Endothelial cell of umbilical vein (primary cell): ENCODE data around the gene INSRR. TPM values are rescaled to one million over a fixed set of nuclear protein-coding genes. Genes with fewer than 3 reads are reported as not detected.

Source experiments
- BruUV-seq: library from RNA; stranded (reverse); fragments of 400-500 nt; replicated peaks from 2 replicates; lab custom pipeline; 2021; lab: Mats Ljungman, UMichigan
- CTCF ChIA-PET: fragments of 300-600, 350-600 bp; sonication (Branson Sonifier 250); formaldehyde crosslinking; loops from one replicate; lab custom pipeline; 2021; ENCODE audit warnings: antibody characterized with exemption, inconsistent platforms; lab: Charles Lee
- POLR2A ChIA-PET: fragments of 300-600, 350-600 bp; sonication (Branson Sonifier 250); formaldehyde crosslinking; loops from one replicate; lab custom pipeline; 2021; ENCODE audit warnings: antibody characterized with exemption, inconsistent platforms; lab: Charles Lee
- DNase-seq: peaks from one replicate; pipeline ENCODE4 v3.0.0-alpha.2; 2011; ENCODE audit warnings: low read depth, low spot score
- FAIRE-seq: peaks from 2 replicates; lab custom pipeline; 2011; peaks lifted over from hg19 to GRCh38; lab: Jason Lieb, UNC
- H2AFZ ChIP-seq: 2 replicates; pipeline ENCODE4 v1.6.0; 2012; ENCODE audit warnings: low read depth, low read length, control low read depth, inconsistent platforms
- H3K27ac ChIP-seq: 2 replicates; pipeline ENCODE4 v1.5.1; 2011; ENCODE audit warnings: low read depth, mild to moderate bottlenecking, control low read depth, low read length, moderate library complexity; ENCODE audit not compliant: insufficient read depth
- H3K27me3 ChIP-seq, 2 experiments: 2 replicates each; pipeline versions ENCODE4 v1.6.0 to v1.6.1; 2011; ENCODE audit warnings: low read length in 2 of 2, mixed read lengths in 1 of 2; ENCODE audit not compliant: control insufficient read depth in 2 of 2, insufficient read depth in 2 of 2
- H3K36me3 ChIP-seq, 2 experiments: 2 replicates in 1 of 2; 3 replicates in 1 of 2; pipeline ENCODE4 v1.5.1; 2011; ENCODE audit warnings: low read length in 2 of 2, mild to moderate bottlenecking in 1 of 2, moderate library complexity in 1 of 2; ENCODE audit not compliant: control insufficient read depth in 2 of 2, insufficient read depth in 2 of 2; ENCODE audit errors: extremely low read depth in 1 of 2
- H3K4me1 ChIP-seq: 3 replicates; pipeline ENCODE4 v1.5.1; 2011; ENCODE audit warnings: mild to moderate bottlenecking, low read length; ENCODE audit not compliant: control insufficient read depth, insufficient read depth; ENCODE audit errors: extremely low read depth
- H3K4me2 ChIP-seq: 2 replicates; pipeline ENCODE4 v1.6.1; 2011; ENCODE audit warnings: low read length, control low read depth, mixed read lengths; ENCODE audit not compliant: insufficient read depth
- H3K4me3 ChIP-seq, 3 experiments: fragments of 200-600 bp in 1 of 3; sonication (generic), shearing (Covaris generic) in 1 of 3; replicated peaks in 1 of 3; 2 replicates each; pipeline ENCODE4 v1.5.1; 2011 to 2016; ENCODE audit warnings: control low read depth in 3 of 3, low read length in 3 of 3, mild to moderate bottlenecking in 2 of 3, inconsistent platforms in 1 of 3, low read depth in 1 of 3, moderate library complexity in 1 of 3; ENCODE audit not compliant: insufficient read depth in 1 of 3
- H3K79me2 ChIP-seq: 2 replicates; pipeline ENCODE4 v1.6.0; 2012; ENCODE audit warnings: low read length, inconsistent platforms; ENCODE audit not compliant: control insufficient read depth, insufficient read depth
- H3K9ac ChIP-seq: replicated peaks from 2 replicates; pipeline ENCODE3; 2011; ENCODE audit warnings: low read length, control low read depth; ENCODE audit not compliant: insufficient read depth; ENCODE audit errors: extremely low read depth
- H3K9me1 ChIP-seq: replicated peaks from 3 replicates; pipeline ENCODE4 v1.6.0; 2011; ENCODE audit warnings: mild to moderate bottlenecking, low read length; ENCODE audit not compliant: control insufficient read depth, insufficient read depth; ENCODE audit errors: extremely low read depth
- H3K9me3 ChIP-seq: replicated peaks from 2 replicates; pipeline ENCODE4 v1.5.1; 2012; ENCODE audit warnings: low read length, inconsistent platforms; ENCODE audit not compliant: control insufficient read depth, insufficient read depth
- H4K20me1 ChIP-seq: replicated peaks from 2 replicates; pipeline ENCODE3; 2011; ENCODE audit warnings: mild to moderate bottlenecking, low read length; ENCODE audit not compliant: control insufficient read depth, insufficient read depth; ENCODE audit errors: extremely low read depth
- CTCF ChIP-seq, 2 donors: IDR thresholded peaks; 1 replicate in 1 of 2; 2 replicates in 1 of 2; pipeline ENCODE4 v1.5.1; 2011; ENCODE audit warnings: low read length in 2 of 2, mild to moderate bottlenecking in 2 of 2, moderate library complexity in 2 of 2, control low read depth in 1 of 2, inconsistent platforms in 1 of 2, low read depth in 1 of 2; ENCODE audit not compliant: insufficient read depth in 1 of 2; ENCODE audit errors: extremely low read depth in 1 of 2
- EZH2 ChIP-seq: IDR thresholded peaks from 2 replicates; pipeline ENCODE4 v1.6.1; 2012; ENCODE audit warnings: borderline replicate concordance, low read depth, mild to moderate bottlenecking, moderate library complexity, low read length, inconsistent platforms; ENCODE audit not compliant: severe bottlenecking
- FOS ChIP-seq: IDR thresholded peaks from 2 replicates; pipeline ENCODE4 v1.6.1; 2011; ENCODE audit warnings: mild to moderate bottlenecking, low read length, moderate library complexity, borderline replicate concordance; ENCODE audit not compliant: insufficient read depth
- GATA2 ChIP-seq: IDR thresholded peaks from 2 replicates; pipeline ENCODE4 v1.7.0; 2011; ENCODE audit warnings: low read depth, mild to moderate bottlenecking, moderate library complexity, mixed read lengths, low read length; ENCODE audit not compliant: insufficient read length, insufficient read depth
- JUN ChIP-seq: IDR thresholded peaks from 2 replicates; pipeline ENCODE4 v1.6.1; 2011; ENCODE audit warnings: borderline replicate concordance, low read depth; ENCODE audit not compliant: insufficient read length, insufficient read depth
- MAX ChIP-seq: IDR thresholded peaks from 2 replicates; pipeline ENCODE4 v1.6.1; 2011; ENCODE audit not compliant: insufficient read depth, insufficient read length
- MYC ChIP-seq: IDR thresholded peaks from one replicate; pipeline ENCODE4 v1.6.1; 2011; ENCODE audit warnings: mild to moderate bottlenecking, low read depth, low read length
- POLR2A ChIP-seq: IDR thresholded peaks from 2 replicates; pipeline ENCODE4 v1.6.1; 2012; ENCODE audit warnings: low read depth, mild to moderate bottlenecking, control low read depth, low read length
- POLR2AphosphoS5 ChIP-seq: IDR thresholded peaks from 2 replicates; pipeline ENCODE4 v1.6.1; 2012; ENCODE audit warnings: low read depth, mild to moderate bottlenecking, control low read depth, low read length, moderate library complexity; ENCODE audit not compliant: insufficient read depth
- dilution Hi-C: fragments of 300-500 bp; cut with MboI; formaldehyde crosslinking; loops from one replicate; pipeline ENCODE4 v1.15.0; 2019; ENCODE audit warnings: low sequenced_read_pairs; ENCODE audit not compliant: extremely low pct_ligation_motif_present
- intact Hi-C: fragments of 100-400 bp; cut with micrococcal nuclease; formaldehyde crosslinking; loops from one replicate; pipeline ENCODE4 v1.10.0; 2022
- polyA plus RNA-seq, 4 experiments: library from polyadenylated mRNA; depleted of rRNA in 3 of 4; stranded (reverse) in 3 of 4; unstranded in 1 of 4; fragments of >200 nt; gene quantifications; 2 replicates each; pipeline versions ENCODE4 v1.2.1 to v1.2.3, GENCODE V29; 2011 to 2012; ENCODE audit warnings: missing spikeins in 1 of 4
- total RNA-seq: library from RNA; stranded (reverse); gene quantifications from 2 replicates; pipeline ENCODE4 v1.2.3, GENCODE V29; 2021

INSRR gene
- total and polyA plus RNA-seq, 2 donors (not counting 3 experiments of a cell fraction or from before 2014, with no cell fraction given): not detected

- Histone ChIP-seq H3K27ac (no peak overlapping the region), H3K9me1 (no peaks in the 10 kb centered on the region), H3K4me2 (no peak overlapping the region), H3K36me3 (no peaks in the 10 kb centered on the region), H3K9ac (no peak overlapping the region), H3K9me3 (no peaks in the 10 kb centered on the region), H3K4me1 (peaks cover 2% of the 10 kb centered on the region), H4K20me1 (no peaks in the 10 kb centered on the region), H3K79me2 (no peaks in the 10 kb centered on the region), H3K4me3 (no peak overlapping the region), H2AFZ (no peak overlapping the region), H3K27me3 (peaks cover 5 to 22% of the 10 kb centered on the region in 2 experiments)
- ChIA-PET CTCF (interaction anchor here (1.5 to 5.6 kb wide), 6 partner anchors 8 to 195 kb away, joined by 4 to 35 read pairs (median 6); partner anchors contain the start of genes NTRK1 and PEAR1), POLR2A (no interaction called here)
- dilution Hi-C loops: no loop called here
- BruUV-seq: no TSS peak
- intact Hi-C loops: no loop called here
- DNase-seq: no peak
- FAIRE-seq: no peak
- TF ChIP-seq MAX (no peak), JUN (no peak)
Measured at GRCh38 chr1:156884560-156885184, 25.8 kb upstream of the INSRR start.

GRCh38 chr1:156883919-156884318, 25.0 kb upstream of the INSRR start:
- TF ChIP-seq POLR2AphosphoS5 (no peak), CTCF (IDR thresholded peaks at IDR 0.05; ENCODE audit: extremely low read depth in 1 of 2, insufficient read depth in 1 of 2, low read depth in 1 of 2, low read length in 2 of 2) (no peak), POLR2A (no peak), EZH2 (no peak), FOS (no peak), MAX (no peak), JUN (no peak), MYC (no peak), GATA2 (no peak)
- Histone ChIP-seq H3K79me2 (no peaks in the 10 kb centered on the region), H3K4me1 (peaks cover 2% of the 10 kb centered on the region), H3K27me3 (peaks cover 5 to 22% of the 10 kb centered on the region in 2 experiments), H3K4me3 (no peak overlapping the region), H3K4me2 (no peak overlapping the region), H2AFZ (no peak overlapping the region), H3K9ac (no peak overlapping the region), H3K27ac (no peak overlapping the region), H3K9me1 (no peaks in the 10 kb centered on the region), H4K20me1 (no peaks in the 10 kb centered on the region), H3K9me3 (no peaks in the 10 kb centered on the region), H3K36me3 (no peaks in the 10 kb centered on the region)
- ChIA-PET POLR2A (no interaction called here), CTCF (interaction anchor here (1.0 to 5.6 kb wide), 6 partner anchors 9 to 194 kb away, joined by 3 to 35 read pairs (median 6); partner anchors contain the start of genes NTRK1 and PEAR1)
- BruUV-seq: no TSS peak
- FAIRE-seq: no peak
- dilution Hi-C loops: no loop called here
- intact Hi-C loops: no loop called here
- no peak for DNase-seq
